SK-N-SH (cell line): ENCODE data around the gene RNF146. TPM values are rescaled to one million over a fixed set of nuclear protein-coding genes. Genes with fewer than 3 reads are reported as not detected.
"Not testable (repeated sequence)": the region's sequence is repeated elsewhere in the genome, so short reads cannot be mapped to it uniquely, and the experiment has no call there.

Experiments used
- CTCF ChIA-PET: fragments of 300-600, 350-600 bp; formaldehyde crosslinking; extraction: SDS; loops from one replicate; lab custom pipeline; 2021; lab: Yijun Ruan, JAX
- POLR2A ChIA-PET: fragments of 350-600 bp; sonication (Branson Sonifier 250); formaldehyde crosslinking; extraction: SDS; loops from one replicate; lab custom pipeline; 2020; ENCODE audit warnings: antibody characterized with exemption, inconsistent platforms; lab: Yijun Ruan, JAX
- DNase-seq: peaks from one replicate; pipeline ENCODE4 v3.0.0; 2012
- H2AFZ ChIP-seq: fragments of 200-600 bp; sonication (generic); 2 replicates; pipeline ENCODE4 v1.8.1; 2016; ENCODE audit warnings: antibody characterized with exemption, mild to moderate bottlenecking, low read depth
- H3F3A ChIP-seq: fragments of 200-600 bp; sonication (generic); replicated peaks from 2 replicates; pipeline ENCODE3; 2016; ENCODE audit warnings: antibody characterized with exemption, mild to moderate bottlenecking; ENCODE audit not compliant: insufficient read depth
- H3K27ac ChIP-seq, 2 experiments: fragments of 200-500 bp in 1 of 2; fragments of 200-600 bp in 1 of 2; sonication (Bioruptor generic) in 1 of 2; sonication (generic), shearing (Covaris generic) in 1 of 2; 2 replicates each; pipeline versions ENCODE4 v1.5.1 to v1.6.1; 2014 to 2016; ENCODE audit warnings: low read depth in 2 of 2, inconsistent platforms in 1 of 2, low read length in 1 of 2, mild to moderate bottlenecking in 1 of 2, mixed read lengths in 1 of 2
- H3K27me3 ChIP-seq: fragments of 200-600 bp; sonication (generic), shearing (Covaris generic); 2 replicates; pipeline ENCODE4 v1.6.1; 2016; ENCODE audit warnings: mixed run types; ENCODE audit not compliant: insufficient read depth
- H3K36me3 ChIP-seq, 2 experiments: fragments of 200-500 bp in 1 of 2; fragments of 200-600 bp in 1 of 2; sonication (Bioruptor generic) in 1 of 2; sonication (generic) in 1 of 2; replicated peaks in 1 of 2; 2 replicates each; pipeline versions ENCODE3 to v1.5.1; 2014 to 2016; ENCODE audit warnings: low read length in 1 of 2, mild to moderate bottlenecking in 1 of 2; ENCODE audit not compliant: insufficient read depth in 2 of 2, control insufficient read depth in 1 of 2
- H3K4me1 ChIP-seq, 2 experiments: fragments of 200-500 bp in 1 of 2; fragments of 200-600 bp in 1 of 2; sonication (Bioruptor generic) in 1 of 2; sonication (generic), shearing (Covaris generic) in 1 of 2; 2 replicates each; pipeline versions ENCODE4 v1.5.1 to v1.6.1; 2014 to 2016; ENCODE audit warnings: low read depth in 1 of 2, low read length in 1 of 2, mixed run types in 1 of 2; ENCODE audit not compliant: insufficient read depth in 2 of 2, control insufficient read depth in 1 of 2
- H3K4me2 ChIP-seq: fragments of 200-600 bp; sonication (generic), shearing (Covaris generic); 2 replicates; pipeline ENCODE4 v1.6.1; 2017; ENCODE audit warnings: mixed run types
- H3K4me3 ChIP-seq, 2 experiments: fragments of 200-500 bp in 1 of 2; fragments of 200-600 bp in 1 of 2; sonication (Bioruptor generic) in 1 of 2; sonication (generic), shearing (Covaris generic) in 1 of 2; 2 replicates each; pipeline versions ENCODE4 v1.5.1 to v1.8.1; 2014 to 2016; ENCODE audit warnings: low read depth in 2 of 2, inconsistent platforms in 1 of 2, low read length in 1 of 2, mild to moderate bottlenecking in 1 of 2, mixed read lengths in 1 of 2, moderate library complexity in 1 of 2
- H3K79me2 ChIP-seq: fragments of 200-600 bp; sonication (generic); 2 replicates; pipeline ENCODE4 v1.8.1; 2017; ENCODE audit warnings: mild to moderate bottlenecking; ENCODE audit not compliant: insufficient read depth
- H3K9ac ChIP-seq: fragments of 200-600 bp; sonication (generic); 2 replicates; pipeline ENCODE4 v1.6.1; 2017; ENCODE audit warnings: mixed run types
- H3K9me2 ChIP-seq: fragments of 200-600 bp; sonication (generic); 2 replicates; pipeline ENCODE4 v1.6.1; 2017; ENCODE audit warnings: mixed run types
- H3K9me3 ChIP-seq: fragments of 200-600 bp; sonication (generic); 2 replicates; pipeline ENCODE4 v1.6.1; 2017; ENCODE audit warnings: mixed run types, mild to moderate bottlenecking, moderate library complexity
- H4K20me1 ChIP-seq: fragments of 200-600 bp; sonication (generic); 2 replicates; pipeline ENCODE4 v1.6.1; 2017; ENCODE audit warnings: mild to moderate bottlenecking, mixed run types; ENCODE audit not compliant: insufficient read depth
- CHD2 ChIP-seq: fragments of 150-350 bp; IDR thresholded peaks from 2 replicates; pipeline ENCODE4 v1.6.1; 2018; ENCODE audit warnings: low read length; ENCODE audit not compliant: partially characterized antibody
- ELF1 ChIP-seq: IDR thresholded peaks from 2 replicates; pipeline ENCODE4 v1.4.0; 2012
- EZH2phosphoT487 ChIP-seq: fragments of 200-600 bp; sonication (generic); IDR thresholded peaks from 2 replicates; pipeline ENCODE4 v1.6.1; 2017; ENCODE audit warnings: low read depth, mixed run types, mild to moderate bottlenecking, antibody characterized with exemption, moderate library complexity, borderline replicate concordance
- FOXJ3 ChIP-seq: sonication (generic); formaldehyde crosslinking; IDR thresholded peaks from 2 replicates; pipeline ENCODE4 v1.5.1; 2020; ENCODE audit warnings: mild to moderate bottlenecking, missing genetic modification reagents
- MAX ChIP-seq: IDR thresholded peaks from 2 replicates; pipeline ENCODE4 v1.4.0; 2012; ENCODE audit warnings: low read depth
- MEF2A ChIP-seq: IDR thresholded peaks from 2 replicates; pipeline ENCODE4 v1.4.0; 2012; ENCODE audit warnings: low read depth, borderline replicate concordance
- MXI1 ChIP-seq: IDR thresholded peaks from 2 replicates; pipeline ENCODE4 v1.6.1; 2012; ENCODE audit warnings: mild to moderate bottlenecking, low read depth, low read length, improper control_type of control experiment
- NRF1 ChIP-seq: IDR thresholded peaks from 2 replicates; pipeline ENCODE4 v1.6.1; 2012; ENCODE audit warnings: low read depth, mild to moderate bottlenecking, low read length
- PBX3 ChIP-seq: IDR thresholded peaks from 2 replicates; pipeline ENCODE4; 2012
- RAD21 ChIP-seq: IDR thresholded peaks from 2 replicates; pipeline ENCODE4 v1.6.1; 2012; ENCODE audit warnings: mild to moderate bottlenecking, low read length
- RFX5 ChIP-seq: IDR thresholded peaks from 2 replicates; pipeline ENCODE4 v1.6.1; 2012; ENCODE audit warnings: mild to moderate bottlenecking, improper control_type of control experiment, low read length
- RXRA ChIP-seq: IDR thresholded peaks from 2 replicates; pipeline ENCODE4 v1.4.0; 2012; ENCODE audit warnings: low read depth, mild to moderate bottlenecking, borderline replicate concordance
- SIN3A ChIP-seq: IDR thresholded peaks from 2 replicates; pipeline ENCODE4 v1.6.1; 2012; ENCODE audit warnings: low read depth, mild to moderate bottlenecking, low read length, moderate library complexity, borderline replicate concordance
- TAF1 ChIP-seq: IDR thresholded peaks from 2 replicates; pipeline ENCODE4 v1.6.1; 2012; ENCODE audit warnings: low read depth, mild to moderate bottlenecking, low read length, moderate library complexity, borderline replicate concordance
- TCF12 ChIP-seq: IDR thresholded peaks from 2 replicates; pipeline ENCODE4 v1.4.0; 2012
- USF1 ChIP-seq: IDR thresholded peaks from 2 replicates; pipeline ENCODE4 v1.4.0; 2012; ENCODE audit warnings: low read depth, borderline replicate concordance
- ZBTB33 ChIP-seq: IDR thresholded peaks from 2 replicates; pipeline ENCODE4 v1.4.0; 2012; ENCODE audit warnings: low read depth, borderline replicate concordance
- WGBS: methylation state at CpG from one replicate; pipeline ENCODE4 v1.1.6; 2017; ENCODE audit warnings: low lambda C conversion rate; 5-methylcytosine and 5-hydroxymethylcytosine counted together
- polyA plus RNA-seq, 3 experiments: library from polyadenylated mRNA; depleted of rRNA; stranded (reverse); fragments of >200 nt; gene quantifications; 2 replicates each; pipeline ENCODE4 v1.2.3, GENCODE V29; 2012
- TF ChIP-seq, protein P1 (sequence below): fragments of 150-350 bp; IDR thresholded peaks from 2 replicates; pipeline ENCODE4 v1.6.1; 2017; ENCODE audit warnings: antibody characterized with exemption, low read length, low read depth, borderline replicate concordance
- TF ChIP-seq, protein P2 (sequence below): fragments of 150-350 bp; IDR thresholded peaks from 2 replicates; pipeline ENCODE4 v1.6.1; 2016; ENCODE audit warnings: mild to moderate bottlenecking, low read depth, low read length
- TF ChIP-seq, protein P3 (sequence below): fragments of 200-600 bp; sonication (generic); IDR thresholded peaks from 2 replicates; pipeline ENCODE4 v1.6.1; 2017; ENCODE audit warnings: antibody characterized with exemption, mild to moderate bottlenecking, moderate library complexity

Gene RNF146
- polyA plus RNA-seq, 1 of the 3 experiments (the other 2 are of a cell fraction), result 29.2 TPM

DNA sequence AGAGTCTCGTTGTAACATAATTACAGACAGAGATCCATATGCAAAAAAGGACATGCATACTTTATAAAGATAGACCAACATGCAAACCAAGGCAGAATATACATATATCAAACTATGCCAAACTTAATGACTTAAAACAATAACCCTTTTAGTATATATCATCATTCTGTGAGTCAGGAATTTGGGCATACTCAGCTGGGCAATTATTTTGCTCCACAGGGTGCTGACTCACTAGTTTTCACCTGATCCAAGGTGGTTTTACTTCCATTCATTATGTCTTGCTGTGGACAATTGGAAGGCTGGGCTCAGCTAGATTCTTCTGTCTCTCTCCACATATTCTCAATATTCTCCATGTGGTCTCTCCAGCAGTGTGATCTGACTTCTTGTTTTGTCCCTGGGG is 41.2 kb upstream of the RNF146 start:
- H3K4me1 ChIP-seq, result no peaks in the 10 kb centered on the region
- no peak overlapping the region for H2AFZ ChIP-seq
- no peaks in the 10 kb centered on the region for H4K20me1 ChIP-seq
- no peak for TF ChIP-seq MEF2A
- TF ChIP-seq, protein P1, sequence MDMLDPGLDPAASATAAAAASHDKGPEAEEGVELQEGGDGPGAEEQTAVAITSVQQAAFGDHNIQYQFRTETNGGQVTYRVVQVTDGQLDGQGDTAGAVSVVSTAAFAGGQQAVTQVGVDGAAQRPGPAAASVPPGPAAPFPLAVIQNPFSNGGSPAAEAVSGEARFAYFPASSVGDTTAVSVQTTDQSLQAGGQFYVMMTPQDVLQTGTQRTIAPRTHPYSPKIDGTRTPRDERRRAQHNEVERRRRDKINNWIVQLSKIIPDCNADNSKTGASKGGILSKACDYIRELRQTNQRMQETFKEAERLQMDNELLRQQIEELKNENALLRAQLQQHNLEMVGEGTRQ, result no peak
- TF ChIP-seq USF1, result no peak
- TF ChIP-seq CHD2, result no peak
- no peak for TF ChIP-seq EZH2phosphoT487
- no peak for TF ChIP-seq FOXJ3 (CRISPR knock-in tag)
- no peak for TF ChIP-seq NRF1
- TF ChIP-seq, protein P2, sequence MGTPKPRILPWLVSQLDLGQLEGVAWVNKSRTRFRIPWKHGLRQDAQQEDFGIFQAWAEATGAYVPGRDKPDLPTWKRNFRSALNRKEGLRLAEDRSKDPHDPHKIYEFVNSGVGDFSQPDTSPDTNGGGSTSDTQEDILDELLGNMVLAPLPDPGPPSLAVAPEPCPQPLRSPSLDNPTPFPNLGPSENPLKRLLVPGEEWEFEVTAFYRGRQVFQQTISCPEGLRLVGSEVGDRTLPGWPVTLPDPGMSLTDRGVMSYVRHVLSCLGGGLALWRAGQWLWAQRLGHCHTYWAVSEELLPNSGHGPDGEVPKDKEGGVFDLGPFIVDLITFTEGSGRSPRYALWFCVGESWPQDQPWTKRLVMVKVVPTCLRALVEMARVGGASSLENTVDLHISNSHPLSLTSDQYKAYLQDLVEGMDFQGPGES, result no peak
- TF ChIP-seq MXI1, result no peak
- no peak for TF ChIP-seq ELF1
- TF ChIP-seq, protein P3, sequence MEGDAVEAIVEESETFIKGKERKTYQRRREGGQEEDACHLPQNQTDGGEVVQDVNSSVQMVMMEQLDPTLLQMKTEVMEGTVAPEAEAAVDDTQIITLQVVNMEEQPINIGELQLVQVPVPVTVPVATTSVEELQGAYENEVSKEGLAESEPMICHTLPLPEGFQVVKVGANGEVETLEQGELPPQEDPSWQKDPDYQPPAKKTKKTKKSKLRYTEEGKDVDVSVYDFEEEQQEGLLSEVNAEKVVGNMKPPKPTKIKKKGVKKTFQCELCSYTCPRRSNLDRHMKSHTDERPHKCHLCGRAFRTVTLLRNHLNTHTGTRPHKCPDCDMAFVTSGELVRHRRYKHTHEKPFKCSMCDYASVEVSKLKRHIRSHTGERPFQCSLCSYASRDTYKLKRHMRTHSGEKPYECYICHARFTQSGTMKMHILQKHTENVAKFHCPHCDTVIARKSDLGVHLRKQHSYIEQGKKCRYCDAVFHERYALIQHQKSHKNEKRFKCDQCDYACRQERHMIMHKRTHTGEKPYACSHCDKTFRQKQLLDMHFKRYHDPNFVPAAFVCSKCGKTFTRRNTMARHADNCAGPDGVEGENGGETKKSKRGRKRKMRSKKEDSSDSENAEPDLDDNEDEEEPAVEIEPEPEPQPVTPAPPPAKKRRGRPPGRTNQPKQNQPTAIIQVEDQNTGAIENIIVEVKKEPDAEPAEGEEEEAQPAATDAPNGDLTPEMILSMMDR, result no peak
- TF ChIP-seq ZBTB33, result no peak
- no peak for TF ChIP-seq SIN3A
- no peak for TF ChIP-seq TAF1
- no peak for TF ChIP-seq MAX
- TF ChIP-seq RAD21, result no peak
- TF ChIP-seq TCF12, result no peak
- TF ChIP-seq RFX5, result no peak
- no peak for TF ChIP-seq RXRA
- TF ChIP-seq PBX3, result no peak
- TF ChIP-seq, all 33 proteins: peak for 0
- Histone ChIP-seq H3K27me3 (no peaks in the 10 kb centered on the region; the same call in 1 of the 2 replicates), H3K9me2 (no peaks in the 10 kb centered on the region), H3K4me2 (no peak overlapping the region), H3K9me3 (no peaks in the 10 kb centered on the region), H3K9ac (no peak overlapping the region), H3K27ac (no peak overlapping the region), H3K79me2 (no peaks in the 10 kb centered on the region), H3K4me3 (no peak overlapping the region), H3F3A (no peaks in the 10 kb centered on the region), H3K36me3 (no peaks in the 10 kb centered on the region)
- 7% methylated on average over 1 of the region's 1 CpG for WGBS
- ChIA-PET POLR2A (no interaction called here), CTCF (interaction anchor here (0.6 kb wide), 1 partner anchor 1102 kb away, joined by 3 read pairs; no protein-coding TSS in a partner anchor)
- no peak for DNase-seq

DNA sequence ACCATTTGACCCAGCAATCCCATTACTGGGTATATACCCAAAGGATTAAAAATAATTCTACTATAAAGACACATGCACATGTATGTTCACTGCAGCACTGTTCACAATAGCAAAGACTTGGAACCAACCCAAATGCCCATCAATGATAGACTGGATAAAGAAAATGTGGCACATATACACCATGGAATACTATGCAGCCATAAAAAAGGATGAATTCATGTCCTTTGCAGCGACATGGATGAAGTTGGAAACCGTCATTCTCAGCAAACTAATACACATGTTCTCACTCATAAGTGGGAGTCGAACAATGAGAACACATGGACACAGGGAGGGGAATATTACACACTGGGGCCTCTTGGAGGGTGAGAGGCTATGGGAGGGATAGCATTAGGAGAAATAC is 32.8 kb upstream of the RNF146 start:
- H3K9me3 ChIP-seq, H3K4me3 ChIP-seq, H3K27ac ChIP-seq, POLR2A ChIA-PET, H3F3A ChIP-seq, H4K20me1 ChIP-seq, H2AFZ ChIP-seq, H3K4me2 ChIP-seq, H3K9me2 ChIP-seq, DNase-seq, H3K36me3 ChIP-seq, CTCF ChIA-PET, H3K9ac ChIP-seq, H3K79me2 ChIP-seq, H3K27me3 ChIP-seq, H3K4me1 ChIP-seq: not testable (repeated sequence)
- WGBS, result 0% methylated on average over 3 of the region's 3 CpGs
